K562 (cell line): Measurements from ENCODE around the gene ITGA6. TPM values are rescaled to one million over a fixed set of nuclear protein-coding genes. Genes with fewer than 3 reads are reported as not detected.

Source experiments
- ATAC-seq: fragments of 200-7000 bp; cut with Tn5 transposase; 3 replicates; pipeline ENCODE4 v1.9.1; 2020; ENCODE audit warnings: moderate library complexity
- BruUV-seq: library from RNA; stranded (reverse); fragments of 400-500 nt; replicated peaks from 2 replicates; lab custom pipeline; 2021; lab: Mats Ljungman, UMichigan
- CTCF ChIA-PET: fragments of 300-600 bp; formaldehyde crosslinking; extraction: SDS; loops from one replicate; lab custom pipeline; 2021; ENCODE audit warnings: low intra/inter-chr PET ratio; lab: Yijun Ruan, JAX
- POLR2A ChIA-PET: fragments of 300-600, 350-650 bp; sonication (Branson Sonifier 250); formaldehyde crosslinking; extraction: SDS; loops from one replicate; lab custom pipeline; 2021; ENCODE audit warnings: antibody characterized with exemption, inconsistent platforms; lab: Yijun Ruan, JAX
- DNase-seq, 4 experiments: peaks; one replicate each; pipeline versions ENCODE4 v3.0.0 to v3.0.0-alpha.2; 2011 to 2018; ENCODE audit warnings: low spot score in 3 of 4, mixed read lengths in 3 of 4; ENCODE audit errors: extremely low read depth in 1 of 4
- FAIRE-seq: peaks from 2 replicates; lab custom pipeline; 2011; peaks lifted over from hg19 to GRCh38; lab: Jason Lieb, UNC
- H2AFZ ChIP-seq: 2 replicates; pipeline ENCODE4 v1.6.0; 2011; ENCODE audit warnings: low read depth, low read length, control low read depth, inconsistent platforms
- H3K27ac ChIP-seq: fragments of 200-600 bp; 3 replicates; pipeline ENCODE4 v1.8.0; 2011; ENCODE audit warnings: low read depth, mild to moderate bottlenecking, control low read depth, inconsistent platforms, low read length, moderate library complexity, mixed read lengths; ENCODE audit errors: extremely low read depth
- H3K27me3 ChIP-seq, 2 experiments: fragments of 300-600 bp in 1 of 2; 2 replicates in 1 of 2; 3 replicates in 1 of 2; pipeline versions ENCODE4 v1.6.0 to v1.8.0; 2011; ENCODE audit warnings: inconsistent platforms in 2 of 2, low read length in 2 of 2, mild to moderate bottlenecking in 1 of 2, mixed read lengths in 1 of 2, moderate library complexity in 1 of 2; ENCODE audit not compliant: control insufficient read depth in 2 of 2, insufficient read depth in 2 of 2
- H3K36me3 ChIP-seq: fragments of 300-600 bp; 3 replicates; pipeline ENCODE4 v1.8.0; 2011; ENCODE audit warnings: mild to moderate bottlenecking, low read length, inconsistent platforms; ENCODE audit not compliant: control insufficient read depth, insufficient read depth
- H3K4me1 ChIP-seq, 2 experiments: fragments of 200-600 bp in 1 of 2; replicated peaks in 1 of 2; 2 replicates in 1 of 2; 3 replicates in 1 of 2; pipeline versions ENCODE4 v1.5.1 to v1.8.0; 2011; ENCODE audit warnings: inconsistent platforms in 2 of 2, low read length in 2 of 2, mild to moderate bottlenecking in 1 of 2, mixed read lengths in 1 of 2, moderate library complexity in 1 of 2; ENCODE audit not compliant: control insufficient read depth in 2 of 2, insufficient read depth in 2 of 2
- H3K4me2 ChIP-seq: 2 replicates; pipeline ENCODE4 v1.6.1; 2011; ENCODE audit warnings: low read length, control low read depth, inconsistent platforms, mixed read lengths; ENCODE audit not compliant: insufficient read depth
- H3K4me3 ChIP-seq: fragments of 200-600 bp; sonication (generic), shearing (Covaris generic); 2 replicates; pipeline ENCODE4 v1.5.1; 2016; ENCODE audit warnings: control low read depth, inconsistent platforms
- H3K79me2 ChIP-seq: fragments of 200-600 bp; 3 replicates; pipeline ENCODE4 v1.8.0; 2011; ENCODE audit warnings: low read length, inconsistent platforms; ENCODE audit not compliant: control insufficient read depth, insufficient read depth
- H3K9ac ChIP-seq, 2 experiments: 2 replicates each; pipeline versions ENCODE4 v1.6.0 to v1.6.1; 2011; ENCODE audit warnings: low read depth in 2 of 2, low read length in 2 of 2, control low read depth in 1 of 2, inconsistent platforms in 1 of 2, mild to moderate bottlenecking in 1 of 2, mixed read lengths in 1 of 2; ENCODE audit not compliant: insufficient read depth in 1 of 2
- H3K9me1 ChIP-seq: one replicate; pipeline ENCODE4 v1.6.0; 2011; ENCODE audit warnings: inconsistent platforms, mild to moderate bottlenecking, low read length, moderate library complexity; ENCODE audit not compliant: control insufficient read depth, insufficient read depth
- H3K9me3 ChIP-seq: replicated peaks from 2 replicates; pipeline ENCODE4 v1.5.1; 2011; ENCODE audit warnings: low read depth, low read length, inconsistent platforms; ENCODE audit not compliant: control insufficient read depth, insufficient read depth
- H4K20me1 ChIP-seq: replicated peaks from 2 replicates; pipeline ENCODE4 v1.6.1; 2011; ENCODE audit warnings: low read length, inconsistent platforms, mixed read lengths; ENCODE audit not compliant: control insufficient read depth, insufficient read depth
- BRD9 ChIP-seq: fragments of 450-650 bp; IDR thresholded peaks from 2 replicates; pipeline ENCODE4 v1.6.1; 2018; ENCODE audit warnings: low read depth; ENCODE audit not compliant: partially characterized antibody
- FOXA3 ChIP-seq, 2 experiments: fragments of 450-650 bp in 1 of 2; sonication (generic) in 1 of 2; formaldehyde crosslinking; IDR thresholded peaks in 1 of 2; conservative IDR thresholded peaks in 1 of 2; 2 replicates each; pipeline versions ENCODE4 v1.4.0 to v1.8.0; 2020 to 2022; ENCODE audit warnings: mild to moderate bottlenecking in 2 of 2, missing genetic modification reagents in 1 of 2
- HMG20B ChIP-seq: fragments of 250-450 bp; sonication (Bioruptor Pico); IDR thresholded peaks from 2 replicates; pipeline ENCODE4 v1.5.0; 2021; ENCODE audit warnings: mild to moderate bottlenecking
- KAT8 ChIP-seq: fragments of 450-650 bp; IDR thresholded peaks from 2 replicates; pipeline ENCODE4 v1.6.1; 2016; ENCODE audit warnings: low read depth, mild to moderate bottlenecking
- MTA1 ChIP-seq: fragments of 450-650 bp; IDR thresholded peaks from 2 replicates; pipeline ENCODE4 v1.6.1; 2017; ENCODE audit warnings: borderline replicate concordance
- ZNF75A ChIP-seq: fragments of 450-650 bp; formaldehyde crosslinking; IDR thresholded peaks from 2 replicates; pipeline ENCODE4 v1.4.0; 2020; ENCODE audit warnings: mild to moderate bottlenecking
- WGBS: fragments of 100-300 bp; shearing (Covaris generic); methylation state at CpG from one replicate; pipeline ENCODE4 v1.1.6; 2016; ENCODE audit warnings: low coverage, mixed read lengths; ENCODE audit not compliant: insufficient coverage; ENCODE audit errors: missing lambda C conversion rate; 5-methylcytosine and 5-hydroxymethylcytosine counted together
- in situ Hi-C: fragments of 300-500 bp; cut with MboI; formaldehyde crosslinking; loops from 4 replicates; pipeline ENCODE4 v1.15.0; 2018; ENCODE audit warnings: inconsistent platforms, mixed read lengths
- intact Hi-C: fragments of 100-400 bp; cut with micrococcal nuclease; formaldehyde crosslinking; loops from 2 replicates; pipeline ENCODE4 v1.14.2; 2022
- polyA plus RNA-seq, 8 experiments: library from polyadenylated mRNA; depleted of rRNA in 4 of 8; stranded (reverse) in 5 of 8; unstranded in 3 of 8; fragments of >200 nt; fragmentation: Nextera tagmentation in 2 of 8; fragmentation: Illumina TruSeq in 1 of 8; extraction: Ambion mirVana in 2 of 8; extraction: Trizol in 1 of 8; gene quantifications; 2 replicates each; pipeline versions ENCODE4 v1.2.1 to v1.2.3, GENCODE V29; 2011 to 2014; ENCODE audit warnings: inconsistent platforms in 1 of 8, missing spikeins in 1 of 8
- total RNA-seq, 7 experiments: library from RNA; depleted of rRNA in 6 of 7; stranded (reverse); fragments of >200 nt in 6 of 7; fragmentation: Illumina TruSeq in 2 of 7; extraction: Trizol in 2 of 7; gene quantifications; 2 replicates each; pipeline versions ENCODE4 v1.2.1 to v1.2.3, GENCODE V29; 2011 to 2021; ENCODE audit warnings: low replicate concordance in 1 of 7
- TF ChIP-seq, protein P1 (sequence below), 2 experiments: fragments of 450-650 bp; IDR thresholded peaks; 2 replicates each; pipeline ENCODE4 v1.6.1; 2016; ENCODE audit warnings: mild to moderate bottlenecking in 2 of 2, borderline replicate concordance in 1 of 2, low read depth in 1 of 2, moderate library complexity in 1 of 2
- TF ChIP-seq, protein P2 (sequence below): sonication (generic); formaldehyde crosslinking; IDR thresholded peaks from 2 replicates; pipeline ENCODE4 v1.8.1; 2022; ENCODE audit warnings: missing genetic modification reagents
- TF ChIP-seq, protein P3 (sequence below): sonication (generic); formaldehyde crosslinking; IDR thresholded peaks from 2 replicates; pipeline ENCODE4 v1.4.0; 2020; ENCODE audit warnings: mild to moderate bottlenecking, missing genetic modification reagents

ITGA6 gene
- total and polyA plus RNA-seq, 9 of the 15 experiments (the other 6 are each of a cell fraction or from before 2014, with no cell fraction given): 0.01 to 0.29 (median 0.05) TPM; not detected in 5

DNA sequence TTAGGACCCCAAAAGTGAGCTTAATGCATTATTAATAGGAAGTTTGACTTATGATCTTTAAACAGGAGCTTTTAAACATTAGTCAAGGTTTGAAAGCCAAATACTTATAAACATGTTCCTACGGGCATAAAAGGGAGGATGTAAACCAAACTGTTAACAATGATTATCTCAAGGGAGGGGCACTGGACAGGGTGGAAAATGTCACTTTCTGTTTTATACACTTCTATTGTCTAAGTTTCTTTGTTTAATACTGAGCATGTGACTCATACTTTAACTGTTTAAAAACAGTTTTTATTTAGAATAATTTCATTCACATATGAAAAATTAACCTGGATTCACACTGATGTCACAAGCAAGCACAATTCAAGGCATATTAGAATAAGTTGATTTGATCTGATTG is 18.3 kb upstream of the ITGA6 start:
- no peak overlapping the region for H3K4me2 ChIP-seq
- H3K27ac ChIP-seq: no peak overlapping the region
- no peak overlapping the region for H3K4me3 ChIP-seq
- FAIRE-seq (no peak), ATAC-seq (no peak), DNase-seq (no peak)
- H3K9ac ChIP-seq: no peak overlapping the region
- WGBS: 0% methylated on average over 1 of the region's 1 CpG
- no peaks in the 10 kb centered on the region for H3K4me1 ChIP-seq
- BruUV-seq: no TSS peak
- no peaks in the 10 kb centered on the region for H3K9me1 ChIP-seq
- no peaks in the 10 kb centered on the region for H3K27me3 ChIP-seq
- H3K36me3 ChIP-seq: no peaks in the 10 kb centered on the region
- H2AFZ ChIP-seq: no peak overlapping the region
- no peaks in the 10 kb centered on the region for H3K79me2 ChIP-seq
- in situ Hi-C loops (no loop called here), intact Hi-C loops (no loop called here)
- POLR2A ChIA-PET: interaction anchor here (1.2 kb wide), 1 partner anchor 12 kb away, joined by 3 read pairs; no protein-coding TSS in a partner anchor
- H3K9me3 ChIP-seq: no peaks in the 10 kb centered on the region
- H4K20me1 ChIP-seq: no peaks in the 10 kb centered on the region
- CTCF ChIA-PET: no interaction called here
- no peak for TF ChIP-seq KAT8
- TF ChIP-seq, protein P1, sequence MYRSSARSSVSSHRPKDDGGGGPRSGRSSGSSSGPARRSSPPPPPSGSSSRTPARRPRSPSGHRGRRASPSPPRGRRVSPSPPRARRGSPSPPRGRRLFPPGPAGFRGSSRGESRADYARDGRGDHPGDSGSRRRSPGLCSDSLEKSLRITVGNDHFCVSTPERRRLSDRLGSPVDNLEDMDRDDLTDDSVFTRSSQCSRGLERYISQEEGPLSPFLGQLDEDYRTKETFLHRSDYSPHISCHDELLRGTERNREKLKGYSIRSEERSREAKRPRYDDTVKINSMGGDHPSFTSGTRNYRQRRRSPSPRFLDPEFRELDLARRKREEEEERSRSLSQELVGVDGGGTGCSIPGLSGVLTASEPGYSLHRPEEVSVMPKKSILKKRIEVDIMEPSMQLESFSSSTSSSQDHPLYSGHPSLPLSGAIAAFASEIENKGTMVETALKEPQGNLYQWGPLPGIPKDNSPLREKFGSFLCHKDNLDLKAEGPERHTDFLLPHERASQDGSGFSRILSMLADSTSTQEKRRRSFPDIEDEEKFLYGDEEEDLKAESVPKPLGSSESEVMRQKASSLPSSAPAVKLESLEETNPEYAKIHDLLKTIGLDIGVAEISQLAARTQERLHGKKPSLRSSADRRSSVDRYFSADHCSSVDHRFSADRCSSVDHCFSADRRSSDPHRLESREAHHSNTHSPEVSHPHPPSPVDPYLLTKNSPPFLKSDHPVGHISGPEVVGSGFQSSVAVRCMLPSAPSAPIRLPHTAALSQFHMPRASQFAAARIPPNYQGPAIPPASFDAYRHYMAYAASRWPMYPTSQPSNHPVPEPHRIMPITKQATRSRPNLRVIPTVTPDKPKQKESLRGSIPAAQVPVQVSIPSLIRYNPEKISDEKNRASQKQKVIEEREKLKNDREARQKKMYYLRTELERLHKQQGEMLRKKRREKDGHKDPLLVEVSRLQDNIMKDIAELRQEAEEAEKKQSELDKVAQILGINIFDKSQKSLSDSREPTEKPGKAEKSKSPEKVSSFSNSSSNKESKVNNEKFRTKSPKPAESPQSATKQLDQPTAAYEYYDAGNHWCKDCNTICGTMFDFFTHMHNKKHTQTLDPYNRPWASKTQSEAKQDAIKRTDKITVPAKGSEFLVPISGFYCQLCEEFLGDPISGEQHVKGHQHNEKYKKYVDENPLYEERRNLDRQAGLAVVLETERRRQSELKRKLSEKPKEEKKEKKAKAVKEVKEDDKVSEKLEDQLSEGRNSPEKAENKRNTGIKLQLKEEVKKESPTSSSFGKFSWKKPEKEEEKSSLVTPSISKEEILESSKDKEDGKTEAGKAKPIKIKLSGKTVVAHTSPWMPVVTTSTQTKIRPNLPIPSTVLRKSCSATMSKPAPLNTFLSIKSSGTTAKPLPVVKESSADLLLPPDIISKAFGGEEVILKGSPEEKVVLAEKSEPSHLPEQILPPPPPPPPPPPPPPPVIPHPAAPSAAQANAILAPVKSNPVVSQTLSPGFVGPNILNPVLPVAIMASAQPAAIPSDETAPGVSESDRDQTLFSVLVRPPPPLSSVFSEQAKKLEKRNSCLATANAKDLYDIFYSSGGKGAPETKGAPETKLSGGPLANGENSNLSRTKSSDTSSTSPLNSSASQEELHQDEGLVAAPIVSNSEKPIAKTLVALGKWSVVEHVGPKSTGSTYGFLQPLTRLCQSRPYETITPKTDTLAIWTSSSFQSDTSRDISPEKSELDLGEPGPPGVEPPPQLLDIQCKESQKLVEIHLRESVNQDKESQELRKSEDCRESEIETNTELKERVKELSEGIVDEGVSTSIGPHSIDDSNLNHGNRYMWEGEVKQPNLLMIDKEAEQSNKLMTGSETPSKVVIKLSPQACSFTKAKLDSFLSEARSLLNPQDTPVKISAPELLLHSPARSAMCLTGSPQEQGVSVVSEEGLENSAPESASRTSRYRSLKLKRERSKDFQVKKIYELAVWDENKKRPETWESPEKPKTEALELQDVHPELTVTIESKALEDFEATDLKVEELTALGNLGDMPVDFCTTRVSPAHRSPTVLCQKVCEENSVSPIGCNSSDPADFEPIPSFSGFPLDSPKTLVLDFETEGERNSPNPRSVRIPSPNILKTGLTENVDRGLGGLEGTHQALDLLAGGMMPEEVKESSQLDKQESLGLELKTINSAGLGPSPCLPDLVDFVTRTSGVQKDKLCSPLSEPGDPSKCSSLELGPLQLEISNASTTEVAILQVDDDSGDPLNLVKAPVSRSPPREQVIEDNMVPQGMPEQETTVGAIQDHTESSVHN (IDR thresholded peaks at IDR 0.05; ENCODE audit: borderline replicate concordance in 1 of 2, low read depth in 1 of 2): no peak
- no peak for TF ChIP-seq ZNF75A (CRISPR knock-in tag)
- no peak for TF ChIP-seq FOXA3 (CRISPR knock-in tag; conservative IDR thresholded peaks at IDR 0.05 in 1 of 2, IDR thresholded peaks at IDR 0.05 in 1 of 2)
- TF ChIP-seq, protein P2, sequence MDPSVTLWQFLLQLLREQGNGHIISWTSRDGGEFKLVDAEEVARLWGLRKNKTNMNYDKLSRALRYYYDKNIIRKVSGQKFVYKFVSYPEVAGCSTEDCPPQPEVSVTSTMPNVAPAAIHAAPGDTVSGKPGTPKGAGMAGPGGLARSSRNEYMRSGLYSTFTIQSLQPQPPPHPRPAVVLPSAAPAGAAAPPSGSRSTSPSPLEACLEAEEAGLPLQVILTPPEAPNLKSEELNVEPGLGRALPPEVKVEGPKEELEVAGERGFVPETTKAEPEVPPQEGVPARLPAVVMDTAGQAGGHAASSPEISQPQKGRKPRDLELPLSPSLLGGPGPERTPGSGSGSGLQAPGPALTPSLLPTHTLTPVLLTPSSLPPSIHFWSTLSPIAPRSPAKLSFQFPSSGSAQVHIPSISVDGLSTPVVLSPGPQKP (CRISPR knock-in tag): no peak
- TF ChIP-seq MTA1: no peak
- no peak for TF ChIP-seq HMG20B (CRISPR knock-in tag)
- TF ChIP-seq, protein P3, sequence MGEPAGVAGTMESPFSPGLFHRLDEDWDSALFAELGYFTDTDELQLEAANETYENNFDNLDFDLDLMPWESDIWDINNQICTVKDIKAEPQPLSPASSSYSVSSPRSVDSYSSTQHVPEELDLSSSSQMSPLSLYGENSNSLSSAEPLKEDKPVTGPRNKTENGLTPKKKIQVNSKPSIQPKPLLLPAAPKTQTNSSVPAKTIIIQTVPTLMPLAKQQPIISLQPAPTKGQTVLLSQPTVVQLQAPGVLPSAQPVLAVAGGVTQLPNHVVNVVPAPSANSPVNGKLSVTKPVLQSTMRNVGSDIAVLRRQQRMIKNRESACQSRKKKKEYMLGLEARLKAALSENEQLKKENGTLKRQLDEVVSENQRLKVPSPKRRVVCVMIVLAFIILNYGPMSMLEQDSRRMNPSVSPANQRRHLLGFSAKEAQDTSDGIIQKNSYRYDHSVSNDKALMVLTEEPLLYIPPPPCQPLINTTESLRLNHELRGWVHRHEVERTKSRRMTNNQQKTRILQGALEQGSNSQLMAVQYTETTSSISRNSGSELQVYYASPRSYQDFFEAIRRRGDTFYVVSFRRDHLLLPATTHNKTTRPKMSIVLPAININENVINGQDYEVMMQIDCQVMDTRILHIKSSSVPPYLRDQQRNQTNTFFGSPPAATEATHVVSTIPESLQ (CRISPR knock-in tag): no peak
- TF ChIP-seq BRD9: no peak
